Measurements from ENCODE around the gene AGBL3.
"Not testable (repeated sequence)": the region's sequence is repeated elsewhere in the genome, so short reads cannot be mapped to it uniquely, and the experiment has no call there.

AGBL3 gene

GRCh38 chr7:135168489-135169140 is 182.3 kb downstream of the AGBL3 start:
- no peak for DNase-seq (ENCODE audit: low read depth in 2 of 2)

- DNase-seq (ENCODE audit: low read depth in 2 of 2): no peak
Observed at GRCh38 chr7:135169141-135169963, 183.0 kb downstream of the AGBL3 start.

GRCh38 chr7:135169964-135170273 is 183.6 kb downstream of the AGBL3 start:
- DNase-seq (ENCODE audit: low read depth in 2 of 2): no peak

- peak; percentile 76 to 81 for DNase-seq (ENCODE audit: low read depth in 2 of 2)
Observed at GRCh38 chr7:135170274-135170997, 184.1 kb downstream of the AGBL3 start, which contains the start of gene CYREN. Gene CYREN, minus strand, starts transcription at chr7:135170707. Its CDS starts 1,785 bp downstream, at chr7:135168922.

- not testable (repeated sequence) for DNase-seq (ENCODE audit: low read depth in 2 of 2)
Observed at GRCh38 chr7:135170998-135171481, 184.7 kb downstream of the AGBL3 start.

GRCh38 chr7:135171581-135172291 is 185.4 kb downstream of the AGBL3 start:
- DNase-seq (ENCODE audit: low read depth in 2 of 2): not testable (repeated sequence)

- not testable (repeated sequence) for DNase-seq (ENCODE audit: low read depth in 2 of 2)
Observed at GRCh38 chr7:135173916-135174315, 187.6 kb downstream of the AGBL3 start.

GRCh38 chr7:135174941-135175340 is 188.6 kb downstream of the AGBL3 start:
- DNase-seq (ENCODE audit: low read depth in 2 of 2): no peak

- no peak for DNase-seq (ENCODE audit: low read depth in 2 of 2)
Observed at GRCh38 chr7:135175931-135176330, 189.6 kb downstream of the AGBL3 start.

- DNase-seq (ENCODE audit: low read depth in 2 of 2): no peak
Observed at GRCh38 chr7:135177028-135177696, 190.9 kb downstream of the AGBL3 start.

GRCh38 chr7:135178364-135178763 is 192.1 kb downstream of the AGBL3 start:
- no peak for DNase-seq (ENCODE audit: low read depth in 2 of 2)

- DNase-seq (ENCODE audit: low read depth in 2 of 2): no peak
Observed at GRCh38 chr7:135179321-135179925, 193.1 kb downstream of the AGBL3 start.

- DNase-seq (ENCODE audit: low read depth in 2 of 2): no peak
Observed at GRCh38 chr7:135180122-135180521, 193.8 kb downstream of the AGBL3 start.

- DNase-seq (ENCODE audit: low read depth in 2 of 2): no peak
Observed at GRCh38 chr7:135181261-135181928, 195.1 kb downstream of the AGBL3 start.

GRCh38 chr7:135181929-135182678 is 195.8 kb downstream of the AGBL3 start:
- no peak for DNase-seq (ENCODE audit: low read depth in 2 of 2)

- DNase-seq (ENCODE audit: low read depth in 2 of 2): no peak
Observed at GRCh38 chr7:135183478-135183877, 197.2 kb downstream of the AGBL3 start.

GRCh38 chr7:135184254-135184841 is 198.0 kb downstream of the AGBL3 start:
- no peak for DNase-seq (ENCODE audit: low read depth in 2 of 2)
